Measurements from ENCODE around the gene ENOX2.

The ENOX2 gene

GRCh38 chrX:130861462-130861861 lies 41.5 kb downstream of the ENOX2 start:
- DNase-seq (ENCODE audit: low read depth): no peak
- H3K4me3 ChIP-seq (replicated peaks; ENCODE audit: low read depth, low read length): no peak overlapping the region
- TF ChIP-seq CTCF (IDR thresholded peaks at IDR 0.05; ENCODE audit: low read length, missing control alignments): no peak

- TF ChIP-seq CTCF (IDR thresholded peaks at IDR 0.05; ENCODE audit: low read length, missing control alignments): no peak
- H3K4me3 ChIP-seq (replicated peaks; ENCODE audit: low read depth, low read length): no peak overlapping the region
- DNase-seq (ENCODE audit: low read depth): no peak
Measured at GRCh38 chrX:130857207-130857606, 45.8 kb downstream of the ENOX2 start.

GRCh38 chrX:130851569-130851968 lies 51.4 kb downstream of the ENOX2 start:
- H3K4me3 ChIP-seq (replicated peaks; ENCODE audit: low read depth, low read length): no peak overlapping the region
- no peak for TF ChIP-seq CTCF (IDR thresholded peaks at IDR 0.05; ENCODE audit: low read length, missing control alignments)
- no peak for DNase-seq (ENCODE audit: low read depth)

- DNase-seq (ENCODE audit: low read depth): no peak
- H3K4me3 ChIP-seq (replicated peaks; ENCODE audit: low read depth, low read length): no peak overlapping the region
- TF ChIP-seq CTCF (IDR thresholded peaks at IDR 0.05; ENCODE audit: low read length, missing control alignments): no peak
Measured at GRCh38 chrX:130848763-130849162, 54.2 kb downstream of the ENOX2 start.

GRCh38 chrX:130846746-130847145 lies 56.3 kb downstream of the ENOX2 start:
- TF ChIP-seq CTCF (IDR thresholded peaks at IDR 0.05; ENCODE audit: low read length, missing control alignments): no peak
- H3K4me3 ChIP-seq (replicated peaks; ENCODE audit: low read depth, low read length): no peak overlapping the region
- no peak for DNase-seq (ENCODE audit: low read depth)

- no peak for TF ChIP-seq CTCF (IDR thresholded peaks at IDR 0.05; ENCODE audit: low read length, missing control alignments)
- no peak for DNase-seq (ENCODE audit: low read depth)
- H3K4me3 ChIP-seq (replicated peaks; ENCODE audit: low read depth, low read length): no peak overlapping the region
Measured at GRCh38 chrX:130841776-130842175, 61.2 kb downstream of the ENOX2 start.

GRCh38 chrX:130840345-130840744 lies 62.7 kb downstream of the ENOX2 start:
- no peak for TF ChIP-seq CTCF (IDR thresholded peaks at IDR 0.05; ENCODE audit: low read length, missing control alignments)
- DNase-seq (ENCODE audit: low read depth): no peak
- H3K4me3 ChIP-seq (replicated peaks; ENCODE audit: low read depth, low read length): no peak overlapping the region

Data from fibroblast of pulmonary artery (primary cell).